ENCODE measurements around the gene NUP98. TPM values are rescaled to one million over a fixed set of nuclear protein-coding genes. Genes with fewer than 3 reads are reported as not detected.

The NUP98 gene
- total and polyA plus RNA-seq, 2 of the 13 experiments (the other 11 are each of a cell fraction or from before 2014, with no cell fraction given) = 76.6 to 85.3 TPM

DNA sequence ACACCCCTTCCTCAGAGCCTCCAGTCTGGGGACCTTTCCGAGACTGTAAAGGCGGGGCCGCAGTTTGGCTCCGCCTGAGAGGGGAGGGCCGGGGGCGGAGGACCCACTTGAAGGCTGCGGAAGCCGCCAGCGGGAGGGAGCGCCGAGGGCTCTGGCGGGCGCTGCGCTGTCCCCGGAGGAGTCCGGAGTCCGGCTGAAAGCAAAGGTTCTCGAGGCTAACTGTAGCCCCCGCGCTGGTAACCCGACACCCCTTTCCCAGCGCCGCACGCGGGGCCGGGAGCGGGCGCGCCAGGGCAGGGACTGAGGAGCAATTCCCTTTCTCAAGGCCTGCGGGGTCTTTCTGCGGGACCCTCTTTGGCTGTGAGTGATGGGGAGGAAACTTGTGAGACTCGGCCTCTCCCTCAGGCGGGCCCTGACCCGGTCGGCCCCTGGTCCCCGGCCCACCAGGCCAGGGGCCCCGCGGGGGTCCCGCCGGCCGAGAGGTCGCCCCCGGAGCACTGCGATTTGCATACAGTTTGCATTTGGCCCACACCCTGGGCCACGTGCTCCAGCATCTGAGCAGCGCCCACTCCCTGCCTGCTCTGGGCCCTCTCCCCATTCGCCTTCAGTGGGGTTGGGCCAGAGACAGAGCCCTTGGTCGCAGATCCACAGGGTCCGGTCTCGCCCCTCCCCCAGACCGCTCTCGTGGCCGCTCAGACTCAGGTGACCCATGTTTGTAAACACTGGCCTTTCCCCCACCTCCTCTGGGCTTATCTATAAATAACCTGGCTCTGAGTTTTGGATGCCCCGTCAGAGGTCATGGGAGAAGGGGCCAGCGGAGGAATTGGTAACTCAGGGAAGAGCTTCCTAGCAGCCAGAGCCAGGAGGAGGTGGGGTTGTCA, 155.0 kb downstream of the NUP98 start (continued):
- TF ChIP-seq, protein P1, sequence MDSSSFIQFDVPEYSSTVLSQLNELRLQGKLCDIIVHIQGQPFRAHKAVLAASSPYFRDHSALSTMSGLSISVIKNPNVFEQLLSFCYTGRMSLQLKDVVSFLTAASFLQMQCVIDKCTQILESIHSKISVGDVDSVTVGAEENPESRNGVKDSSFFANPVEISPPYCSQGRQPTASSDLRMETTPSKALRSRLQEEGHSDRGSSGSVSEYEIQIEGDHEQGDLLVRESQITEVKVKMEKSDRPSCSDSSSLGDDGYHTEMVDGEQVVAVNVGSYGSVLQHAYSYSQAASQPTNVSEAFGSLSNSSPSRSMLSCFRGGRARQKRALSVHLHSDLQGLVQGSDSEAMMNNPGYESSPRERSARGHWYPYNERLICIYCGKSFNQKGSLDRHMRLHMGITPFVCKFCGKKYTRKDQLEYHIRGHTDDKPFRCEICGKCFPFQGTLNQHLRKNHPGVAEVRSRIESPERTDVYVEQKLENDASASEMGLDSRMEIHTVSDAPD (CRISPR knock-in tag; IDR thresholded peaks at IDR 0.05) = no peak
- TF ChIP-seq, protein P2, sequence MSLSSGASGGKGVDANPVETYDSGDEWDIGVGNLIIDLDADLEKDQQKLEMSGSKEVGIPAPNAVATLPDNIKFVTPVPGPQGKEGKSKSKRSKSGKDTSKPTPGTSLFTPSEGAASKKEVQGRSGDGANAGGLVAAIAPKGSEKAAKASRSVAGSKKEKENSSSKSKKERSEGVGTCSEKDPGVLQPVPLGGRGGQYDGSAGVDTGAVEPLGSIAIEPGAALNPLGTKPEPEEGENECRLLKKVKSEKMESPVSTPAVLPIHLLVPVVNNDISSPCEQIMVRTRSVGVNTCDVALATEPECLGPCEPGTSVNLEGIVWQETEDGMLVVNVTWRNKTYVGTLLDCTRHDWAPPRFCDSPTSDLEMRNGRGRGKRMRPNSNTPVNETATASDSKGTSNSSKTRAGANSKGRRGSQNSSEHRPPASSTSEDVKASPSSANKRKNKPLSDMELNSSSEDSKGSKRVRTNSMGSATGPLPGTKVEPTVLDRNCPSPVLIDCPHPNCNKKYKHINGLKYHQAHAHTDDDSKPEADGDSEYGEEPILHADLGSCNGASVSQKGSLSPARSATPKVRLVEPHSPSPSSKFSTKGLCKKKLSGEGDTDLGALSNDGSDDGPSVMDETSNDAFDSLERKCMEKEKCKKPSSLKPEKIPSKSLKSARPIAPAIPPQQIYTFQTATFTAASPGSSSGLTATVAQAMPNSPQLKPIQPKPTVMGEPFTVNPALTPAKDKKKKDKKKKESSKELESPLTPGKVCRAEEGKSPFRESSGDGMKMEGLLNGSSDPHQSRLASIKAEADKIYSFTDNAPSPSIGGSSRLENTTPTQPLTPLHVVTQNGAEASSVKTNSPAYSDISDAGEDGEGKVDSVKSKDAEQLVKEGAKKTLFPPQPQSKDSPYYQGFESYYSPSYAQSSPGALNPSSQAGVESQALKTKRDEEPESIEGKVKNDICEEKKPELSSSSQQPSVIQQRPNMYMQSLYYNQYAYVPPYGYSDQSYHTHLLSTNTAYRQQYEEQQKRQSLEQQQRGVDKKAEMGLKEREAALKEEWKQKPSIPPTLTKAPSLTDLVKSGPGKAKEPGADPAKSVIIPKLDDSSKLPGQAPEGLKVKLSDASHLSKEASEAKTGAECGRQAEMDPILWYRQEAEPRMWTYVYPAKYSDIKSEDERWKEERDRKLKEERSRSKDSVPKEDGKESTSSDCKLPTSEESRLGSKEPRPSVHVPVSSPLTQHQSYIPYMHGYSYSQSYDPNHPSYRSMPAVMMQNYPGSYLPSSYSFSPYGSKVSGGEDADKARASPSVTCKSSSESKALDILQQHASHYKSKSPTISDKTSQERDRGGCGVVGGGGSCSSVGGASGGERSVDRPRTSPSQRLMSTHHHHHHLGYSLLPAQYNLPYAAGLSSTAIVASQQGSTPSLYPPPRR (CRISPR knock-in tag; IDR thresholded peaks at IDR 0.05; ENCODE audit: borderline replicate concordance) = peak; percentile 30; the same call in 1 of the 2 replicates
- TF ChIP-seq TEAD3 (CRISPR knock-in tag; optimal IDR thresholded peaks at IDR 0.05; ENCODE audit: borderline replicate concordance) (peak; percentile 8), GABPA (IDR thresholded peaks at IDR 0.05; ENCODE audit: low read depth, low read length) (no peak), GABPA (CRISPR knock-in tag; IDR thresholded peaks at IDR 0.05; ENCODE audit: low read depth) (no peak), JDP2 (CRISPR knock-in tag; IDR thresholded peaks at IDR 0.05; ENCODE audit: borderline replicate concordance) (no peak), GATAD2A (CRISPR knock-in tag; IDR thresholded peaks at IDR 0.05) (no peak), CREB1 (IDR thresholded peaks at IDR 0.05) (no peak), CREB1 (CRISPR knock-in tag; IDR thresholded peaks at IDR 0.05) (no peak), ZFP82 (CRISPR knock-in tag; IDR thresholded peaks at IDR 0.05; ENCODE audit: borderline replicate concordance) (peak; percentile 54; the same call in 1 of the 2 replicates), NR2C2 (CRISPR knock-in tag; IDR thresholded peaks at IDR 0.05; ENCODE audit: borderline replicate concordance) (no peak), ZSCAN9 (CRISPR knock-in tag; IDR thresholded peaks at IDR 0.05; ENCODE audit: borderline replicate concordance) (no peak), ZNF570 (CRISPR knock-in tag; IDR thresholded peaks at IDR 0.05; ENCODE audit: borderline replicate concordance) (no peak), HHEX (CRISPR knock-in tag; IDR thresholded peaks at IDR 0.05) (no peak), ZNF441 (CRISPR knock-in tag; IDR thresholded peaks at IDR 0.05; ENCODE audit: borderline replicate concordance) (no peak), SSRP1 (CRISPR knock-in tag; IDR thresholded peaks at IDR 0.05) (no peak), MAFF (IDR thresholded peaks at IDR 0.05; ENCODE audit: low read depth, low read length) (no peak)
- TF ChIP-seq, protein P3, sequence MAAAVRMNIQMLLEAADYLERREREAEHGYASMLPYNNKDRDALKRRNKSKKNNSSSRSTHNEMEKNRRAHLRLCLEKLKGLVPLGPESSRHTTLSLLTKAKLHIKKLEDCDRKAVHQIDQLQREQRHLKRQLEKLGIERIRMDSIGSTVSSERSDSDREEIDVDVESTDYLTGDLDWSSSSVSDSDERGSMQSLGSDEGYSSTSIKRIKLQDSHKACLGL (CRISPR knock-in tag; IDR thresholded peaks at IDR 0.05) = peak; percentile 29; the same call in 1 of the 2 replicates
- TF ChIP-seq, protein P4, sequence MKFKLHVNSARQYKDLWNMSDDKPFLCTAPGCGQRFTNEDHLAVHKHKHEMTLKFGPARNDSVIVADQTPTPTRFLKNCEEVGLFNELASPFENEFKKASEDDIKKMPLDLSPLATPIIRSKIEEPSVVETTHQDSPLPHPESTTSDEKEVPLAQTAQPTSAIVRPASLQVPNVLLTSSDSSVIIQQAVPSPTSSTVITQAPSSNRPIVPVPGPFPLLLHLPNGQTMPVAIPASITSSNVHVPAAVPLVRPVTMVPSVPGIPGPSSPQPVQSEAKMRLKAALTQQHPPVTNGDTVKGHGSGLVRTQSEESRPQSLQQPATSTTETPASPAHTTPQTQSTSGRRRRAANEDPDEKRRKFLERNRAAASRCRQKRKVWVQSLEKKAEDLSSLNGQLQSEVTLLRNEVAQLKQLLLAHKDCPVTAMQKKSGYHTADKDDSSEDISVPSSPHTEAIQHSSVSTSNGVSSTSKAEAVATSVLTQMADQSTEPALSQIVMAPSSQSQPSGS (CRISPR knock-in tag; IDR thresholded peaks at IDR 0.05) = no peak
- TF ChIP-seq, protein P5, sequence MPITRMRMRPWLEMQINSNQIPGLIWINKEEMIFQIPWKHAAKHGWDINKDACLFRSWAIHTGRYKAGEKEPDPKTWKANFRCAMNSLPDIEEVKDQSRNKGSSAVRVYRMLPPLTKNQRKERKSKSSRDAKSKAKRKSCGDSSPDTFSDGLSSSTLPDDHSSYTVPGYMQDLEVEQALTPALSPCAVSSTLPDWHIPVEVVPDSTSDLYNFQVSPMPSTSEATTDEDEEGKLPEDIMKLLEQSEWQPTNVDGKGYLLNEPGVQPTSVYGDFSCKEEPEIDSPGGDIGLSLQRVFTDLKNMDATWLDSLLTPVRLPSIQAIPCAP (CRISPR knock-in tag; IDR thresholded peaks at IDR 0.05; ENCODE audit: low read depth) = no peak
